Adrenal gland (tissue), 12 donors: ENCODE results near the gene METTL5. TPM values are rescaled to one million over a fixed set of nuclear protein-coding genes. Genes with fewer than 3 reads are reported as not detected.
"Not testable (repeated sequence)": the region's sequence is repeated elsewhere in the genome, so short reads cannot be mapped to it uniquely, and the experiment has no call there.

Experiments
- DNase-seq, 7 donors: peaks; one replicate each; pipeline ENCODE4 v3.0.0-alpha.2; 2019 to 2020
- H3K27ac ChIP-seq, 5 donors: fragments of 200-600 bp; sonication (generic) in 4 of 5; 1 replicate in 3 of 5; 2 replicates in 2 of 5; pipeline versions ENCODE4 v1.5.1 to v1.8.0; 2016 to 2020; ENCODE audit warnings: mild to moderate bottlenecking in 1 of 5
- H3K27me3 ChIP-seq: fragments of 200-600 bp; 2 replicates; pipeline ENCODE4 v1.8.0; 2021
- H3K36me3 ChIP-seq, 2 donors: fragments of 200-600 bp; replicated peaks in 1 of 2; 1 replicate in 1 of 2; 2 replicates in 1 of 2; pipeline versions ENCODE4 v1.5.1 to v1.8.0; 2018 to 2022
- H3K4me1 ChIP-seq, 2 donors: fragments of 200-600 bp; replicated peaks in 1 of 2; 1 replicate in 1 of 2; 2 replicates in 1 of 2; pipeline versions ENCODE4 v1.5.1 to v1.8.0; 2018 to 2021
- H3K4me3 ChIP-seq, 4 donors: fragments of 200-600 bp; sonication (generic) in 3 of 4; one replicate each; pipeline ENCODE4 v1.5.1; 2016 to 2018
- H3K9me3 ChIP-seq, 3 donors: fragments of 200-600 bp; sonication (generic) in 1 of 3; replicated peaks in 1 of 3; 1 replicate in 2 of 3; 2 replicates in 1 of 3; pipeline versions ENCODE4 v1.5.1 to v1.8.0; 2016 to 2021
- POLR2A ChIP-seq, 2 donors: fragments of 450-650 bp; IDR thresholded peaks; one replicate each; pipeline ENCODE4 v1.6.1; 2017; ENCODE audit warnings: antibody characterized with exemption in 2 of 2, mild to moderate bottlenecking in 2 of 2, moderate library complexity in 1 of 2
- WGBS, 4 donors: extraction: QIAGEN DNeasy Blood & Tissue Kit in 2 of 4; methylation state at CpG; one replicate each; pipeline versions ENCODE4 v1.1.5 to v1.1.7; 2013 to 2017; 5-methylcytosine and 5-hydroxymethylcytosine counted together
- intact Hi-C, 2 donors: fragments of 100-400 bp; cut with DNase I; formaldehyde crosslinking; loops; one replicate each; pipeline versions ENCODE4 v1.14.1 to v1.15.0; 2022 to 2023
- polyA plus RNA-seq, 3 donors: library from polyadenylated mRNA; stranded (reverse); fragments of 200-250 nt in 2 of 3; fragments of 350-450 nt in 1 of 3; fragmentation: Illumina TruSeq in 1 of 3; extraction: RNeasy Lipid Tissue Mini Kit (QIAGEN cat#74804) in 1 of 3; gene quantifications; one replicate each; pipeline ENCODE4 v1.2.3, GENCODE V29; 2013 to 2014
- total RNA-seq, 9 donors: library from RNA; depleted of rRNA in 4 of 9; stranded (reverse); fragments of >200 nt in 4 of 9; fragments of 120-200 nt in 1 of 9; fragmentation: NEBNext Ultra II Directional in 1 of 9; extraction: Animal tissue kit (Norgen Biotek cat#: 25700) in 1 of 9; gene quantifications; one replicate each; pipeline versions ENCODE4 v1.1.0 to v1.2.4, GENCODE V29; 2013 to 2023
- TF ChIP-seq, protein P1 (sequence below), 6 experiments: fragments of 450-650 bp in 4 of 6; fragments of 200-600 bp in 2 of 6; sonication (generic) in 1 of 6; IDR thresholded peaks; 1 replicate in 5 of 6; 2 replicates in 1 of 6; pipeline versions ENCODE4 v1.5.1 to v1.8.0; 2016 to 2021; ENCODE audit warnings: antibody characterized with exemption in 6 of 6, mild to moderate bottlenecking in 2 of 6, moderate library complexity in 1 of 6
- donor health status: healthy with polysubstance abuse.
- donor health status: Bipolar disorder and iron deficiency.
- donor health status: DM: yes; HTN: yes; CAD: no.
- donor health status: DM: no; HTN: no; CAD: no.
- donor health status: DM: no; HTN: no; CAD: no.
- donor health status: DM: yes; HTN: yes; CAD: no.

Gene METTL5
- total and polyA plus RNA-seq, 12 donors: 18.2 to 89.1 (median 50.2) TPM

DNA sequence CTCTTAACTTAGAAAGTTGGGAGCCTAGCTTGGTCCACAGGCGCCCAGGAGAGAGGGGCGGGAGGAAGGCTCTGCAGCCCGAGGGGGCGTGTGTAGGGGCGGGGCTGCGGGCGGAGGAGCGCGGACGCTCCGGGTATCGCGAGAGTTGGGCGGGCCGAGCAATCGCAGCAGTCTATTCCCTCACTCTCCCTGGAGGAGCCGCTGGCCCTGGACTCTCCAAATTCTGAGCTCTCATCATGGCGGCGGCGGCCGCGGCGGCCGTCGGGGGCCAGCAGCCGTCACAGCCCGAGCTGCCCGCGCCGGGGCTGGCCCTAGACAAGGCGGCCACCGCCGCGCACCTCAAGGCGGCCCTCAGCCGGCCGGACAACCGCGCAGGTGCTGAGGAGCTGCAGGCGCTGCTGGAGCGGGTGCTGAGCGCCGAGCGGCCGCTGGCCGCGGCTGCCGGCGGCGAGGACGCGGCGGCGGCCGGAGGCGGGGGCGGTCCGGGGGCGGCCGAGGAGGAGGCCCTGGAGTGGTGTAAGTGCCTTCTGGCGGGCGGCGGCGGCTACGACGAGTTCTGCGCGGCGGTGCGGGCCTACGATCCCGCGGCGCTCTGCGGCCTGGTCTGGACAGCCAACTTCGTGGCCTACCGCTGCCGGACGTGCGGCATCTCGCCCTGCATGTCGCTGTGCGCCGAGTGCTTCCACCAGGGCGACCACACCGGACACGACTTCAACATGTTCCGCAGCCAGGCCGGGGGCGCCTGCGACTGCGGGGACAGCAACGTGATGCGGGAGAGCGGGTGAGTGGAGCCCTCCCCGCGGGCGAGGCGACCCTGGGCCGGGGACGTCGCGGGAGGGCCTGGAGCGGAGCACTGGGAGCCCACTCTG lies 2.8 kb upstream of the METTL5 start, which contains the start of gene UBR3:
Gene UBR3 (plus strand): TSS at position 183 of the 869 bp plus-strand sequence. CDS start 54 bp downstream, at position 237.
- WGBS, 4 donors: 0 to 1% (median 0%) methylated on average over 17 to 104 of the region's 104 CpGs
- DNase-seq: peak; percentile 93 to 96 (median 95)
- intact Hi-C loops: loop anchor here (5.0 to 10.0 kb wide), 3 partner anchors 57 to 100 kb away; no protein-coding TSS in a partner anchor
- Histone ChIP-seq H3K36me3 (no peaks in the 10 kb centered on the region), H3K27me3 (no peaks in the 10 kb centered on the region), H3K4me1 (peaks cover 14 to 60% of the 10 kb centered on the region in 2 donors), H3K9me3 (no peaks in the 10 kb centered on the region), H3K4me3 (peak within 1 kb of the TSS; percentile 72 to 86 (median 82)), H3K27ac (peak within 1 kb of the TSS in 4 of 5 donors; percentile 79 to 95 (median 88))
- TF ChIP-seq, protein P1, sequence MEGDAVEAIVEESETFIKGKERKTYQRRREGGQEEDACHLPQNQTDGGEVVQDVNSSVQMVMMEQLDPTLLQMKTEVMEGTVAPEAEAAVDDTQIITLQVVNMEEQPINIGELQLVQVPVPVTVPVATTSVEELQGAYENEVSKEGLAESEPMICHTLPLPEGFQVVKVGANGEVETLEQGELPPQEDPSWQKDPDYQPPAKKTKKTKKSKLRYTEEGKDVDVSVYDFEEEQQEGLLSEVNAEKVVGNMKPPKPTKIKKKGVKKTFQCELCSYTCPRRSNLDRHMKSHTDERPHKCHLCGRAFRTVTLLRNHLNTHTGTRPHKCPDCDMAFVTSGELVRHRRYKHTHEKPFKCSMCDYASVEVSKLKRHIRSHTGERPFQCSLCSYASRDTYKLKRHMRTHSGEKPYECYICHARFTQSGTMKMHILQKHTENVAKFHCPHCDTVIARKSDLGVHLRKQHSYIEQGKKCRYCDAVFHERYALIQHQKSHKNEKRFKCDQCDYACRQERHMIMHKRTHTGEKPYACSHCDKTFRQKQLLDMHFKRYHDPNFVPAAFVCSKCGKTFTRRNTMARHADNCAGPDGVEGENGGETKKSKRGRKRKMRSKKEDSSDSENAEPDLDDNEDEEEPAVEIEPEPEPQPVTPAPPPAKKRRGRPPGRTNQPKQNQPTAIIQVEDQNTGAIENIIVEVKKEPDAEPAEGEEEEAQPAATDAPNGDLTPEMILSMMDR (IDR thresholded peaks at IDR 0.05): peak in 2 of 6 experiments; percentile 16 to 24
- peak; percentile 93 for TF ChIP-seq POLR2A (IDR thresholded peaks at IDR 0.05)

- Histone ChIP-seq H3K9me3 (no peaks in the 10 kb centered on the region), H3K27me3 (no peaks in the 10 kb centered on the region), H3K4me3 (peak overlapping the region in 3 of 4 donors; percentile 51 to 74 (median 68)), H3K36me3 (no peaks in the 10 kb centered on the region), H3K4me1 (peaks cover 11 to 40% of the 10 kb centered on the region in 2 donors), H3K27ac (peak overlapping the region in 3 of 5 donors; percentile 27 to 79 (median 72))
- no peak for DNase-seq
- intact Hi-C loops: loop anchor here (10.0 kb wide), 2 partner anchors 61 to 101 kb away; no protein-coding TSS in a partner anchor
- WGBS, 4 donors: 28 to 35% (median 33%) methylated on average over 4 of the region's 4 CpGs
- no peak for TF ChIP-seq POLR2A (IDR thresholded peaks at IDR 0.05)
- TF ChIP-seq, protein P1 (IDR thresholded peaks at IDR 0.05): no peak
Measured at GRCh38 chr2:169823996-169824372, 721 bp downstream of the METTL5 start.

- peak overlapping the region in 1 of 4 donors; percentile 68 for H3K4me3 ChIP-seq
- H3K27me3 ChIP-seq: no peaks in the 10 kb centered on the region
- TF ChIP-seq POLR2A (IDR thresholded peaks at IDR 0.05): no peak
- TF ChIP-seq, protein P1 (IDR thresholded peaks at IDR 0.05): no peak
- no peak overlapping the region for H3K27ac ChIP-seq
- peaks cover 3 to 33% of the 10 kb centered on the region in 2 donors for H3K4me1 ChIP-seq
- no peaks in the 10 kb centered on the region for H3K9me3 ChIP-seq
- peaks cover 0 to under 1% of the 10 kb centered on the region in 2 donors for H3K36me3 ChIP-seq
- intact Hi-C loops: loop anchor here (10.0 kb wide), 2 partner anchors 62 to 102 kb away; no protein-coding TSS in a partner anchor
- 78 to 84% (median 81%) methylated on average over 4 of the region's 4 CpGs for WGBS, 4 donors
- DNase-seq: no peak
Measured at GRCh38 chr2:169822785-169823392, 1.8 kb downstream of the METTL5 start.

DNA sequence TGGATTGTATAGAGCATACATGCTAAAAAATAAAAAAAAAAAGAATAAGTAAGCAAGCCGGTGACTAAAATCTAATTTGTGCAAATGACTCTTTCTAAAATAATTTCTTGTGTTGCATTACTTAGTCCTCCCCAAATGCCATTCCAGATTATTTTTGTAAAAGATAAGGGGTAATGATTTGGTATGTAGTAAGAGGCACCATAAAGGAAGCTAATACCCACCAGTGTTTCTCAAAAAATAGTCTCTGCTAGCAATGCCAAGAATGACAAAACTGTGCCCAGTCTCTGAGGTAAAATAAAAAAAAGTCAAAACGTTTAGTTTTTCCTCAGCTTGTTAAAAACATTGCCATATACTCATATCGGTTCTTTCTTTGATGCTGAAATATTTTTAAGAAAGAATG lies 2.7 kb downstream of the METTL5 start:
- Histone ChIP-seq H3K36me3 (peaks cover 0 to 3% of the 10 kb centered on the region in 2 donors), H3K27ac (no peak overlapping the region), H3K9me3 (no peaks in the 10 kb centered on the region), H3K27me3 (no peaks in the 10 kb centered on the region), H3K4me3 (no peak overlapping the region), H3K4me1 (peaks cover 3 to 32% of the 10 kb centered on the region in 2 donors)
- intact Hi-C loops: loop anchor here (10.0 kb wide), 2 partner anchors 63 to 103 kb away; no protein-coding TSS in a partner anchor
- WGBS, 4 donors: 69 to 74% (median 72%) methylated on average over 3 of the region's 3 CpGs
- no peak for DNase-seq
- TF ChIP-seq, protein P1 (IDR thresholded peaks at IDR 0.05): no peak
- TF ChIP-seq POLR2A (IDR thresholded peaks at IDR 0.05): no peak

GRCh38 chr2:169820101-169820500 lies 4.6 kb downstream of the METTL5 start:
- H3K4me1 ChIP-seq: peaks cover 3 to 27% of the 10 kb centered on the region in 2 donors
- not testable (repeated sequence) for H3K27me3 ChIP-seq, H3K27ac ChIP-seq, H3K9me3 ChIP-seq, H3K4me3 ChIP-seq, DNase-seq
- peaks cover 0 to 15% of the 10 kb centered on the region in 2 donors for H3K36me3 ChIP-seq
- 85 to 92% (median 90%) methylated on average over 7 of the region's 7 CpGs for WGBS, 4 donors
- intact Hi-C loops: loop anchor here (10.0 kb wide), 2 partner anchors 65 to 105 kb away; no protein-coding TSS in a partner anchor
